Mesenchymal stem cell (in vitro differentiated cells and primary cell): ENCODE data around the gene DENND10.
A peak's percentile ranks its signal among the peaks of the same experiment; 100 is the strongest.

Experiments
- DNase-seq: peaks from one replicate; pipeline ENCODE4 v3.0.0-alpha.2; 2013
- H2AFZ ChIP-seq: one replicate; pipeline ENCODE4 v1.6.1; 2013; ENCODE audit warnings: low read depth, mild to moderate bottlenecking, control low read depth, inconsistent platforms, low read length, moderate library complexity
- H2AK5ac ChIP-seq: 2 replicates; pipeline ENCODE4 v1.6.1; 2013; ENCODE audit warnings: low read length, moderate library complexity, mild to moderate bottlenecking, inconsistent platforms; ENCODE audit not compliant: severe bottlenecking
- H2BK120ac ChIP-seq: one replicate; pipeline ENCODE4 v1.6.1; 2013; ENCODE audit warnings: low read depth, mild to moderate bottlenecking, inconsistent platforms, low read length, moderate library complexity
- H2BK12ac ChIP-seq, 2 experiments: one replicate each; pipeline ENCODE4 v1.6.1; 2013; ENCODE audit warnings: inconsistent platforms in 2 of 2, low read length in 2 of 2, mild to moderate bottlenecking in 2 of 2, moderate library complexity in 2 of 2, control low read depth in 1 of 2
- H2BK15ac ChIP-seq: one replicate; pipeline ENCODE4 v1.6.1; 2013; ENCODE audit warnings: mild to moderate bottlenecking, low read depth, inconsistent platforms; ENCODE audit not compliant: poor library complexity, severe bottlenecking
- H2BK5ac ChIP-seq: 2 replicates; pipeline ENCODE4 v1.6.1; 2013; ENCODE audit warnings: low read depth, mild to moderate bottlenecking, low read length, control low read depth, inconsistent platforms; ENCODE audit not compliant: poor library complexity, severe bottlenecking
- H3K14ac ChIP-seq, 2 experiments: one replicate each; pipeline ENCODE4 v1.6.1; 2013; ENCODE audit warnings: inconsistent platforms in 2 of 2, low read length in 2 of 2, control low read depth in 1 of 2, mild to moderate bottlenecking in 1 of 2, moderate library complexity in 1 of 2
- H3K18ac ChIP-seq, 2 experiments: one replicate each; pipeline ENCODE4 v1.6.1; 2013; ENCODE audit warnings: inconsistent platforms in 2 of 2, low read length in 2 of 2, control low read depth in 1 of 2, low read depth in 1 of 2, mild to moderate bottlenecking in 1 of 2
- H3K23ac ChIP-seq, 2 experiments: one replicate each; pipeline ENCODE4 v1.6.1; 2013; ENCODE audit warnings: inconsistent platforms in 2 of 2, low read length in 2 of 2, mild to moderate bottlenecking in 2 of 2, moderate library complexity in 2 of 2, control low read depth in 1 of 2
- H3K27ac ChIP-seq: 2 replicates; pipeline ENCODE4 v1.5.1; 2013; ENCODE audit warnings: mild to moderate bottlenecking, moderate library complexity, low read length, control low read depth, inconsistent platforms; ENCODE audit not compliant: poor library complexity, severe bottlenecking
- H3K27me3 ChIP-seq, 2 experiments: 2 replicates each; pipeline versions ENCODE4 v1.6.1 to v1.7.0; 2013; ENCODE audit warnings: low read length in 2 of 2, mild to moderate bottlenecking in 2 of 2, moderate library complexity in 2 of 2, control low read depth in 1 of 2, inconsistent platforms in 1 of 2; ENCODE audit not compliant: control insufficient read depth in 1 of 2, insufficient read depth in 1 of 2
- H3K36me3 ChIP-seq, 2 experiments: 2 replicates each; pipeline versions ENCODE4 v1.6.1 to v1.7.0; 2013; ENCODE audit warnings: low read length in 2 of 2, control low read depth in 1 of 2, inconsistent platforms in 1 of 2, low read depth in 1 of 2, mild to moderate bottlenecking in 1 of 2; ENCODE audit not compliant: insufficient read depth in 2 of 2, control insufficient read depth in 1 of 2
- H3K4ac ChIP-seq, 2 experiments: one replicate each; pipeline ENCODE4 v1.6.1; 2013; ENCODE audit warnings: inconsistent platforms in 2 of 2, low read length in 2 of 2, mild to moderate bottlenecking in 2 of 2, moderate library complexity in 2 of 2, control low read depth in 1 of 2, low read depth in 1 of 2
- H3K4me1 ChIP-seq: 2 replicates; pipeline ENCODE4 v1.6.1; 2013; ENCODE audit warnings: low read depth, low read length, control low read depth; ENCODE audit not compliant: control insufficient read depth, insufficient read depth
- H3K4me2 ChIP-seq: 2 replicates; pipeline ENCODE4 v1.6.1; 2013; ENCODE audit warnings: low read length, mild to moderate bottlenecking, inconsistent platforms; ENCODE audit not compliant: poor library complexity, severe bottlenecking
- H3K4me3 ChIP-seq, 2 experiments: 2 replicates each; pipeline versions ENCODE4 v1.5.1 to v1.7.0; 2013; ENCODE audit warnings: low read length in 2 of 2, mild to moderate bottlenecking in 2 of 2, control low read depth in 1 of 2, low read depth in 1 of 2; ENCODE audit not compliant: insufficient read depth in 1 of 2
- H3K79me1 ChIP-seq: replicated peaks from 2 replicates; pipeline ENCODE4 v1.6.1; 2013; ENCODE audit warnings: mild to moderate bottlenecking, control low read depth, low read length, inconsistent platforms; ENCODE audit not compliant: poor library complexity, severe bottlenecking
- H3K9ac ChIP-seq: 2 replicates; pipeline ENCODE4 v1.7.0; 2013; ENCODE audit warnings: mild to moderate bottlenecking, low read length, moderate library complexity
- H3K9me3 ChIP-seq: 2 replicates; pipeline ENCODE4 v1.7.0; 2013; ENCODE audit warnings: mild to moderate bottlenecking, low read length; ENCODE audit not compliant: control insufficient read depth
- H4K8ac ChIP-seq: one replicate; pipeline ENCODE4 v1.6.1; 2013; ENCODE audit warnings: inconsistent platforms, mild to moderate bottlenecking, low read length, moderate library complexity
- H4K91ac ChIP-seq: one replicate; pipeline ENCODE4 v1.6.1; 2013; ENCODE audit warnings: mild to moderate bottlenecking, low read length, inconsistent platforms
- WGBS: methylation state at CpG from one replicate; pipeline ENCODE4 v1.1.7; 2013; ENCODE audit warnings: mixed read lengths; 5-methylcytosine and 5-hydroxymethylcytosine counted together

Gene DENND10

GRCh38 chr10:119100434-119101238, 3.3 kb upstream of the DENND10 start:
- no peak overlapping the region for H3K4ac ChIP-seq

GRCh38 chr10:119101366-119102098, 2.4 kb upstream of the DENND10 start:
- H3K27ac ChIP-seq, result no peak overlapping the region
- H2BK120ac ChIP-seq, result peak overlapping the region; percentile 5
- no peak overlapping the region for H2BK15ac ChIP-seq
- H3K4me1 ChIP-seq, result peaks cover 11% of the 10 kb centered on the region
- no peak overlapping the region for H4K8ac ChIP-seq
- no peak overlapping the region for H3K18ac ChIP-seq
- H3K27me3 ChIP-seq, result peaks cover 0 to 3% of the 10 kb centered on the region in 2 experiments
- H4K91ac ChIP-seq, result peak overlapping the region; percentile 68
- no peak overlapping the region for H2AK5ac ChIP-seq
- no peak overlapping the region for H3K14ac ChIP-seq
- H3K9ac ChIP-seq, result no peak overlapping the region
- whole genome bisulfite sequencing, result 89% methylated on average over 10 of the region's 10 CpGs
- no peak overlapping the region for H3K4me3 ChIP-seq
- H3K36me3 ChIP-seq, result peaks cover 0 to 4% of the 10 kb centered on the region in 2 experiments
- H2BK12ac ChIP-seq, result no peak overlapping the region
- no peak overlapping the region for H3K23ac ChIP-seq
- H2AFZ ChIP-seq, result no peak overlapping the region
- H3K4ac ChIP-seq, result no peak overlapping the region
- DNase-seq, result no peak
- peaks cover 5% of the 10 kb centered on the region for H3K79me1 ChIP-seq
- H2BK5ac ChIP-seq, result no peak overlapping the region
- H3K4me2 ChIP-seq, result no peak overlapping the region
- H3K9me3 ChIP-seq, result no peaks in the 10 kb centered on the region

More at GRCh38 chr10:119100434-119101238, 3.3 kb upstream of the DENND10 start:
- Histone ChIP-seq H3K4me2 (no peak overlapping the region), H2BK120ac (no peak overlapping the region), H3K36me3 (no peaks in the 10 kb centered on the region), H3K27ac (no peak overlapping the region), H3K23ac (no peak overlapping the region), H3K18ac (no peak overlapping the region), H2BK15ac (no peak overlapping the region), H3K4me1 (peaks cover 8% of the 10 kb centered on the region), H2BK5ac (no peak overlapping the region), H3K14ac (no peak overlapping the region), H2BK12ac (no peak overlapping the region), H3K79me1 (peaks cover 4% of the 10 kb centered on the region), H2AFZ (no peak overlapping the region), H4K8ac (peak overlapping the region; percentile 60), H2AK5ac (no peak overlapping the region), H3K9ac (no peak overlapping the region), H3K9me3 (no peaks in the 10 kb centered on the region), H3K27me3 (peaks cover 0 to 3% of the 10 kb centered on the region in 2 experiments), H4K91ac (no peak overlapping the region), H3K4me3 (no peak overlapping the region)
- DNase-seq, result no peak
- 92% methylated on average over 2 of the region's 3 CpGs for WGBS

- H3K79me1 ChIP-seq, result peaks cover 10% of the 10 kb centered on the region
- H3K9me3 ChIP-seq, result no peaks in the 10 kb centered on the region
- H3K4me3 ChIP-seq, result no peak overlapping the region
- WGBS, result 52% methylated on average over 10 of the region's 12 CpGs
- no peak overlapping the region for H2BK15ac ChIP-seq
- peak overlapping the region; percentile 94 for H2AFZ ChIP-seq
- no peak overlapping the region for H3K9ac ChIP-seq
- peaks cover 11% of the 10 kb centered on the region for H3K4me1 ChIP-seq
- H3K14ac ChIP-seq, result no peak overlapping the region
- H3K36me3 ChIP-seq, result peaks cover 4 to 12% of the 10 kb centered on the region in 2 experiments
- peak overlapping the region in 1 of 2 experiments; percentile 64 for H2BK12ac ChIP-seq
- H2BK120ac ChIP-seq, result no peak overlapping the region
- no peak overlapping the region for H3K27ac ChIP-seq
- no peak overlapping the region for H3K23ac ChIP-seq
- H2BK5ac ChIP-seq, result peak overlapping the region; percentile 51
- H4K8ac ChIP-seq, result peak overlapping the region; percentile 27
- peak overlapping the region; percentile 65 for H2AK5ac ChIP-seq
- peak overlapping the region in 1 of 2 experiments; percentile 72 for H3K18ac ChIP-seq
- H4K91ac ChIP-seq, result no peak overlapping the region
- peak overlapping the region; percentile 57 for H3K4me2 ChIP-seq
- no peak for DNase-seq
- peak overlapping the region in 1 of 2 experiments; percentile 30 for H3K4ac ChIP-seq
- H3K27me3 ChIP-seq, result peaks cover 0 to 3% of the 10 kb centered on the region in 2 experiments
Observed at GRCh38 chr10:119103241-119103902, 541 bp upstream of the DENND10 start.
